Measurements from ENCODE around the gene PRAMEF1.
"Not testable (repeated sequence)": the region's sequence is repeated elsewhere in the genome, so short reads cannot be mapped to it uniquely, and the experiment has no call there.

The PRAMEF1 gene

GRCh38 chr1:12776801-12777557 is 14.2 kb upstream of the PRAMEF1 start:
- H3K27me3 ChIP-seq (replicated peaks; ENCODE audit: control insufficient read depth, insufficient read depth, low read length) = no peaks in the 10 kb centered on the region; the same call in 1 of the 2 replicates
- no peak for TF ChIP-seq CTCF (IDR thresholded peaks at IDR 0.05; ENCODE audit: insufficient read depth, low read length, poor library complexity, severe bottlenecking)
- H3K4me3 ChIP-seq (replicated peaks; ENCODE audit: low read depth, low read length) = no peak overlapping the region
- no peaks in the 10 kb centered on the region for H3K36me3 ChIP-seq (ENCODE audit: control insufficient read depth, insufficient read depth, low read length)
- DNase-seq (ENCODE audit: extremely low read depth, insufficient read length) = no peak

- no peak for DNase-seq (ENCODE audit: extremely low read depth, insufficient read length)
- no peak overlapping the region for H3K4me3 ChIP-seq (replicated peaks; ENCODE audit: low read depth, low read length)
- H3K27me3 ChIP-seq (replicated peaks; ENCODE audit: control insufficient read depth, insufficient read depth, low read length) = no peaks in the 10 kb centered on the region; the same call in 1 of the 2 replicates
- H3K36me3 ChIP-seq (ENCODE audit: control insufficient read depth, insufficient read depth, low read length) = no peaks in the 10 kb centered on the region
- no peak for TF ChIP-seq CTCF (IDR thresholded peaks at IDR 0.05; ENCODE audit: insufficient read depth, low read length, poor library complexity, severe bottlenecking)
Measured at GRCh38 chr1:12778061-12778460, 13.1 kb upstream of the PRAMEF1 start.

DNA sequence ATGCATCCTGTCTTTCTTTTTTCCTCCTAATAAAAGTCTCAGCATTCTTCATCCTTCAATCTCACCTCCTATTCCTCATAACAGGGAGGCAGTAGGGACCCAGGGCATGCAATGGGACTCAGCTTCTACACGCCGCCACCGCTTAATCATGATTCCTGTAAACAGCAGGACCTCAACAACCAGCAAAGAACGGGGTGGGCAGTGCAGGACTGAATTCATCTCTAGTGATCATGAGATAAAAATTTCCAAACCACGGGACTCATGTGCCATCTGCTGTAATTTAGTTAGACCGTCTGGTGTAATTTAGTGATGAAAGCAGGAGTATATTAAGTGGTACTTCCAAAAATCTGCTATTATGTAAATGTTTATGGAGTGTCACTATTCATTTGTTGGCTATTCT is 12.3 kb upstream of the PRAMEF1 start:
- TF ChIP-seq CTCF (IDR thresholded peaks at IDR 0.05; ENCODE audit: insufficient read depth, low read length, poor library complexity, severe bottlenecking) = no peak
- no peak for DNase-seq (ENCODE audit: extremely low read depth, insufficient read length)

DNA sequence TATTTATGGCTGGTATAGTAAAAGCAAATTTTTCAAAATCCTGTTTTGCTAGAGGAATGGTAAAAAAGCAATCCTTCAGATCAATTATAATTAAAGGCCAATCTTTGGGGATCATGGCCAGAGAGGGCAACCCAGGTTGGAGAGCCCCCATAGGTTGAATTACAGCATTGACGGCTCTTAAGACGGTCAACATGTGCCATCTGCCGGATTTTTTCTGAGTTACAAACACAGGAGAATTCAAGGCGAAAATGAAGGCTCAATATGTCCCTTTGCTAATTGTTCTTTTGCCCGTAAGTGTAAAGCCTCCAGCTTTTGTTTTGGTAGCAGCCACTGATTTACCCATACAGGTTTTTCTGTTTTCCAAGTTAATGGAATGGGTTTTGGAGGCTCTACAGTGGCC is 9.7 kb upstream of the PRAMEF1 start:
- DNase-seq (ENCODE audit: extremely low read depth, insufficient read length); H3K36me3 ChIP-seq (ENCODE audit: control insufficient read depth, insufficient read depth, low read length); H3K4me3 ChIP-seq (replicated peaks; ENCODE audit: low read depth, low read length); H3K27me3 ChIP-seq (replicated peaks; ENCODE audit: control insufficient read depth, insufficient read depth, low read length): not testable (repeated sequence)

More for the DNA sequence above, 12.3 kb upstream of the PRAMEF1 start:
- no peaks in the 10 kb centered on the region; the same call in 1 of the 2 replicates for H3K27me3 ChIP-seq (replicated peaks; ENCODE audit: control insufficient read depth, insufficient read depth, low read length)
- no peak overlapping the region for H3K4me3 ChIP-seq (replicated peaks; ENCODE audit: low read depth, low read length)
- no peaks in the 10 kb centered on the region for H3K36me3 ChIP-seq (ENCODE audit: control insufficient read depth, insufficient read depth, low read length)

GRCh38 chr1:12783783-12784182 is 7.4 kb upstream of the PRAMEF1 start:
- not testable (repeated sequence) for H3K27me3 ChIP-seq (replicated peaks; ENCODE audit: control insufficient read depth, insufficient read depth, low read length); DNase-seq (ENCODE audit: extremely low read depth, insufficient read length); H3K4me3 ChIP-seq (replicated peaks; ENCODE audit: low read depth, low read length); H3K36me3 ChIP-seq (ENCODE audit: control insufficient read depth, insufficient read depth, low read length)

GRCh38 chr1:12784729-12785128 is 6.5 kb upstream of the PRAMEF1 start:
- not testable (repeated sequence) for DNase-seq (ENCODE audit: extremely low read depth, insufficient read length)

DNA sequence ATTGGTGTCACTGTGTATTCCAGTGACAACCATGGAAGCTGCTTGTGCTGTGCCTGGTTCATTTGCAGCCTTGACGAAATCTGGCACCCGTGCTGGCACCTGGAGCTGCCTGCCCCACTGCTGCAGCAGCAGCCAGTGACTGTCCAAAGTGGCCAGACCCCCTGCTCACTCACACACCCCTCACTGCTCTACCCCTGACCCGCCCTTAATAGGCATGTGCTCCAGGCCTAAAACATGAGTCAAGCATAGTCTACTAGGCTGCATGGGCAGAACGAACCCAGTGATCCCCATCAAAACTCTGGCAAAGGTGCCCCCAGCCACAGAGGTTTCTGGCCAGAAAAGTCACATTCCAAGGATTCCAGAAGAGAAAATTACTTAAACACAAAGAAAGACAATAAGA is 7.7 kb downstream of the PRAMEF1 start:
- Histone ChIP-seq H3K27me3 (replicated peaks; ENCODE audit: control insufficient read depth, insufficient read depth, low read length) (no peaks in the 10 kb centered on the region), H3K4me3 (replicated peaks; ENCODE audit: low read depth, low read length) (no peak overlapping the region), H3K36me3 (ENCODE audit: control insufficient read depth, insufficient read depth, low read length) (no peaks in the 10 kb centered on the region)
- no peak for DNase-seq (ENCODE audit: extremely low read depth, insufficient read length)
- TF ChIP-seq CTCF (IDR thresholded peaks at IDR 0.05; ENCODE audit: insufficient read depth, low read length, poor library complexity, severe bottlenecking) = no peak

More at GRCh38 chr1:12784729-12785128, 6.5 kb upstream of the PRAMEF1 start:
- not testable (repeated sequence) for H3K4me3 ChIP-seq (replicated peaks; ENCODE audit: low read depth, low read length); H3K36me3 ChIP-seq (ENCODE audit: control insufficient read depth, insufficient read depth, low read length); H3K27me3 ChIP-seq (replicated peaks; ENCODE audit: control insufficient read depth, insufficient read depth, low read length)
